ENCODE data around the gene FSTL4.
"Not testable (repeated sequence)": the region's sequence is repeated elsewhere in the genome, so short reads cannot be mapped to it uniquely, and the experiment has no call there.

FSTL4 gene

DNA sequence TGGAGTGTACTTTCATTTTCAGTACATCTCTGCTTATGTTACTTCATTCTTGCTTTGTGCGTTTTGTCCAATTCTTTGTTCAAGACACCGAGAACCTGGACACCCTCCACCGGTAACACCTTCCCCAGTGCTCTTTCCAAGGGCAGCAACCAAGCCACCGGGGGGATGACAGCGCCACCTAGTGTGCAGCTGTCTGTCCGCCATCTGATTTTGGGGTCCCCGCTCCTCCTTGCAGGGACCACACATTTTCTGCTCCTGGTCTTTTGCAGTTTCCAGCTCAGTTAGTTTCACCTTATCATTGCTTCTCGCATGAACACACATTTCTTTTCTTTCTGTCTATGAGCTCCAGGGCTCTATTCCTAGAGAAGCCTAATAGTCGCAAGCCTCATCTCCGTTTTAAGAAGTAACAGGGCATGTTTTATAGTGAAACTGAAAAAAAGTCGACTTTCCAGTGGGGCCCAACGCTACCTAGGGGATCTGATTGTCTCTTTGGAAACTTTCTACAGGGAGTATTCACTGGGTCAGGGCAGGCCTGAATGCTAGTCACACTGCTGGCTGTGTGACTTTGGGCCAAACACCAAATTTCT lies 152.1 kb downstream of the FSTL4 start:
- in situ Hi-C loops (cut with MboI; ENCODE audit: low sequenced_read_pairs), result no loop called here

DNA sequence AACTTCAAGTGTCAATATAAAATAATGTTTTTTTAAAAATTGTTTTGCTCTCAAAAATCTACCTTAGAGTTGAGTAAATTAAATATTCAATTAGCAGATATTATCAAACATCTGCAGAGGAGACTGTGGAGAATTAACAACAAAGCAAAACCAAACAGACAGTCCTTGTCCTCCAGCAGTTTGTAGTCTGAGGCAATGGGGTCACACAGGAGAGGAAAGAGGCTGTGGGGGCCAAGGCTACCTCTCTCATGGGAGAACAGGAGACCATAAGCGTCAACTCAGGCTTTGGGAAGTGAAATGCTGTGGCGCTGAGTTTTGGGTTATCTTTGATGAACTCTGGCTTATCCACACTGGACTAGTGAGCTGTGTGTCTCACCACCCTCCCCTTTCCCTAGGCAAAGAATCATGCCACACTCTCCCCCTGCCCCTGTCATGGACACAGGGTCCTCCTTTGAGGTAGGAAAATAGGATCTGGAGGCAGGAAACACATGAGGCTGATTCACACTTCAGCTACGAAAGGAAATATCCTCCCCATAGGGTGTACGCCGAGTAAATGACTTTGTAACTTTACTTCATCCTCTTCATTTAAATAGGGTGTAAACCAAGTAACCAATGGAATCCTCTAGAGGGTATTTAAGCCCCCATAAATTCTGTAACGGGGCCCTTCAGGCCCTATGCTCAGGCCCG lies 152.7 kb downstream of the FSTL4 start:
- in situ Hi-C loops (cut with MboI; ENCODE audit: low sequenced_read_pairs), result no loop called here

GRCh38 chr5:133458435-133458834 lies 153.9 kb downstream of the FSTL4 start:
- in situ Hi-C loops (cut with MboI; ENCODE audit: low sequenced_read_pairs), result no loop called here

DNA sequence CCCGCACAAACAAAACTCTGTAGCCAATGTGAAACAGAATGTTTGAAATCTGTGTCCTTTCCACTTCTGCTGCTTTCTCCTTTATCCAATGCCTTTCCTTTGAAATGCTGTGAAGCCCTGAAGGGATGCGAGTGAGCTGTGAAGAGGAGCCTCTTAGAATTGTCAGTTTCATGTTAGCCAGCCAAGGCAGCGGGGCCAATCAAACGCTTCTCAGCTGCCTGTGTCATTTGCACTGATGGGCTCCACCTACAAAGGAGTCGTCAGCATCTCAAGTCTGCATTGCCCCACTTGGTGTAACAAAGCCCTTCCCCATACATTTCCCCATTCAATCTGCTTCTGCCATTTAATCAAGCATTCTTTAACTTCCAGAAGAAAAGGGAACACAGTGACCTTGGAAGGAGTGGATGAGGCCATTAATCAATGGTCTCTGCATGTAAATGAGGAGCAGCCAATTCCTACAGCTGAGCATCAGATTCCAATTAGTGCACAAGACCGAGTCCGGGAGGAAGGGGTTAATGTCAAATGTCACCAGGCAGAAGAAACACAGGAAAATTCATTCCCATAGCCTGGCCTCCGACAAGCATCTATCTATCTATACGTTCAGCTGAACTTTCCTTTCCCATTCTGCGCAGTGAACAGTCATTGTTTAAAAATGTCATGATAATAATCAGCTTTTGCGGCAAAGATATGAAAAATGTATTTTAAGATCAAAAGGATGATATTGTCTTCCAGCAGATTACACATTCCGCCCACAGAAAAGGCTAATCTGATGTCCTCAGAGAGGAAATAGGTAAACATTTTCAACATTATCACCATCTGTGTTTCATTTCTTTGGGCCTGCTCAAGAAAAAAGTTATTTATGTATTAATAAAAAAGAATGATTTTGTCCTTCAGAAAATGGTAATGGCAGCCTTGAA lies 154.6 kb downstream of the FSTL4 start:
- in situ Hi-C loops (cut with MboI; ENCODE audit: low sequenced_read_pairs), result no loop called here

- in situ Hi-C loops (cut with MboI; ENCODE audit: low sequenced_read_pairs), result no loop called here
These were observed 155.4 kb downstream of the FSTL4 start for GRCh38 chr5:133456933-133457402.

DNA sequence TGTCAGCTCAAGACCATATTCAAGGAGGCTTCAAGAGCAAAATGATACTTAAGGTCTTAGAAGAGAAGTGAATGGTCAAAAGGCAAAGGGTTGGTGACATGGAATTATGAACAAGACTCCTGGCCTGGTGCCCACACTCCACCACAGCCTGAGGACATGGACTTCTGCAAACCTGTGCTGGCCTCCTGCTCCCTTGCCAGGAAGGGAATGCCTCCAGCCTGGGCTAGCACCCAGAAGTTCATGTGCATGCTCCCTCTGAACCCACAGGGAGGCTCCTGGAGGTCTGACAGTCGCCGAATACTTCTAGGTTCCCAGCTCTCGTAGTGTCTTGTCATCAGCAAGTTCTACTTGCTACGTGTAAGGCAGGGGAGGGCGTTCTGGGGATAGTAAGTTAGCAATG lies 156.7 kb downstream of the FSTL4 start:
- in situ Hi-C loops (cut with MboI; ENCODE audit: low sequenced_read_pairs), result no loop called here

GRCh38 chr5:133454442-133454841 lies 157.9 kb downstream of the FSTL4 start:
- in situ Hi-C loops (cut with MboI; ENCODE audit: low sequenced_read_pairs), result no loop called here

DNA sequence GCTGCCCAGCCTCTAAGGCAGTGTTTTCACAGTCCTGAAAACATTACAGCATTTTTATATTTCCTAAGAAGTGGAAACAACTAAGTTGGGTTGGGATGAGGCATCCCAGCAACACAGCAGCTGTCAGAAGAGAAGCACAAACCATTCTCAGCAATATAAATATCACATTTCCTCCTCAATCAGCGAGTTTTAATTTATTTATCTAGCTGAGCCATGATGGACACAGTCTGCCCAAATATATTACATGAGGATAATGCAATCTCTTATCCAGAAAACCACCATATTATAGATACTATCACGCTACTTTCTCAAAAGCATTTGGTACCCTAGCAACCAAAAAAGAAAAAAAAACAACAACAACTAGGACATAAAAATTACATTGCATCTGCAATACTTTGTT lies 158.5 kb downstream of the FSTL4 start:
- in situ Hi-C loops (cut with MboI; ENCODE audit: low sequenced_read_pairs), result no loop called here

DNA sequence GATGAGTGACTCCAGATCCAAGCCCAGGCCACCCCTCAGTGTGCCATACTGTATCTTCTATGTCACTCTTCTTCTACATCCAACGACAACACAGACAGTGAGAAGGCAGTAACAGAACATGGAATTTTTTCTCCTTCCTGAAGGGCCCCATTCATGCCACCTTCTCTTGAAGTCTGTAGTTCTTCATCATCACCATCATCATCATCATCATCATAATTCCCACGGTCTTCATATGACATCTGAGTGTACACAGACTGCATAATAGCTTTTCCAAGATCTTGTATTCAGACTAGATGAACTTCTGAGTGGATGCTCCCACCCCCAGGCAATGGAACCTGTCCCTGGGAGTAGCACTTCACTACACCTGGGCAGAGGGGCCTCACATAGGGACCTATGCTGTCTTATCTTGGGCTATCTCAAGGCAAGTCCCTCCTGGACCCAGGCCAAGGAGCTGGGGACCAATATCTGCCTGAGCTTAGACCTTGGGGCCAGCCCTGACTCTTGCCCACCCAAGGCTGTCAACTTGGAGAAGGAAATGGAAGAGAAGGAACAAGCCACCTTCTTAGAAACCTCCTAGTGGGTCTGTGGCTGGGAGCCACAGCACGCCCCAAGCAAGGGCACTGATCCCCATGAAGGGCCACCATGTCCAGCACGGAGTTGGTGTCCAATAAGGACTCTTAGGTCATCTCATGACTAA lies 159.1 kb downstream of the FSTL4 start:
- in situ Hi-C loops (cut with MboI; ENCODE audit: low sequenced_read_pairs), result no loop called here

DNA sequence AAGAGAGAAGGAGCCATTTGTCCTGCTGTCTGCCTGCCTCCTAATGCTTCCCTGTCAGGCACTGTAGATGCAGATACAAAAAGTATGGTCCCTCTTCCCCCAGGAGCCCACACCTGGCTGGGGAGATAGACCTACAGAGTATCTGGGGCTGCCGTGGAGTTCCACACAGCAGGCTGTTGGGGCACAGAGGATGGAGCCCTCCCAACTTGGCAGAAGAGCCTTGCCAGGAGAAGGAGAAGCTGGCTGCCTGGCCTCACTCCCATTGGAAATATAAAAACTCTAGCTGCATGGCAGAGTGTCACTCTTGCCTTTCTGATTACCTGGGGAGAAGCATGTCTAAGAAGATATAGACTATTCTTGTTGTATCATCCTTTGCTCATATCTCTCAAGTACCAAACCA lies 160.4 kb downstream of the FSTL4 start:
- in situ Hi-C loops (cut with MboI; ENCODE audit: low sequenced_read_pairs), result no loop called here

GRCh38 chr5:133450286-133450685 lies 162.1 kb downstream of the FSTL4 start:
- in situ Hi-C loops (cut with MboI; ENCODE audit: low sequenced_read_pairs), result no loop called here

DNA sequence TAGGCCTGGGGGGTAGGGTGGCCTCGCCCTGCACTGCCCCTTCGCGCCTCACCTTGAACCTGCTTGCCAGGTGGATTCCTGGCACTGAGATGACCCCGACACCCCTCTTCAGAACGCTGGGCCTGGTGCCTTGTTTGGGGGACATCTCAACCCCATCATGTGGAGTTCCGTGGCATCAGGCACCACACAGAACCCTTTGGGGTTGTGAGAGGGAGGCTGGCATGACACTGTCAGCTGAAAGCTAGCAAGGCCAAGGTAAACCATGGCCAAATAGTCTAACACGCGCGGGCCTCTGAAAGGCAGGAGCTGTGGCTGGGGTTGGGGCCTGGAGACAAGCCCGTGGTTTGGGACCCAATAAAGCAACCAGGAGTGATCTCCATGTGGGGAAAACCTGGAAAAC lies 163.2 kb downstream of the FSTL4 start:
- in situ Hi-C loops (cut with MboI; ENCODE audit: low sequenced_read_pairs), result no loop called here

- in situ Hi-C loops (cut with MboI; ENCODE audit: low sequenced_read_pairs), result no loop called here
These were observed 165.9 kb downstream of the FSTL4 start for GRCh38 chr5:133446440-133446839.

GRCh38 chr5:133445744-133446143 lies 166.6 kb downstream of the FSTL4 start:
- in situ Hi-C loops (cut with MboI; ENCODE audit: low sequenced_read_pairs), result no loop called here

GRCh38 chr5:133445204-133445603 lies 167.1 kb downstream of the FSTL4 start:
- in situ Hi-C loops (cut with MboI; ENCODE audit: low sequenced_read_pairs), result not testable (repeated sequence)

GRCh38 chr5:133444711-133445110 lies 167.6 kb downstream of the FSTL4 start:
- in situ Hi-C loops (cut with MboI; ENCODE audit: low sequenced_read_pairs), result no loop called here

DNA sequence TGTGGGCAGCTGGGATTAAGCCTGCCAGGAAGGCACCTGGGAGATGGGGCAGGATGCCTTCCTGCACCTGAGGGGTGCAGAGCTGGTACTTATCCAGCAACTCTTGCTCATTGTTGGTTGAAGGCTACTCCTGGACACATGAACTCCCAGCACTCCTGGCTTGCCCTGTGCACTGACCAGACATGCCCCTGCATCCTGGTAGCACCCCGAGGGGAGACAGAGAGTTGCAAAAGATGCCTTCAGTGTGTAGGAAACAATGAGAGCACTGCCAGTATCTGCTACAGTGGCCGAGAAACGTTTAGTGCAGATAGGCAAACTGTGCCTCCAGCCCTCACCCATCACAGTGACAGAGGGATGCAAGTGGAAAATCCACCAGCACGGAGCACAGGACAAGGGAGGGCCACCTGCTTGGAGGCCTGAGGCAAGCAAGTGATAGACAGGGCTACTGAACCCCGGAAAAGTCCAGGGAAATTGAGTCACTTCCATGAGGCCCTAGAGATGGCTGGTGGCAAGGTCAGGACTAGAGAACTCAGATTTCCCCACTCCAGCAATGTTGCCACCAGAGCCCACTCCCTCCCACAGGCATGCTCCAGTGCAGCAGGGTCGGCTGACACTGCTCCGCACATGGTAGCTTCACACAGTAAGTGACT lies 171.1 kb downstream of the FSTL4 start:
- in situ Hi-C loops (cut with MboI; ENCODE audit: low sequenced_read_pairs), result no loop called here

- in situ Hi-C loops (cut with MboI; ENCODE audit: low sequenced_read_pairs), result no loop called here
These were observed 171.8 kb downstream of the FSTL4 start for GRCh38 chr5:133440467-133441115.

DNA sequence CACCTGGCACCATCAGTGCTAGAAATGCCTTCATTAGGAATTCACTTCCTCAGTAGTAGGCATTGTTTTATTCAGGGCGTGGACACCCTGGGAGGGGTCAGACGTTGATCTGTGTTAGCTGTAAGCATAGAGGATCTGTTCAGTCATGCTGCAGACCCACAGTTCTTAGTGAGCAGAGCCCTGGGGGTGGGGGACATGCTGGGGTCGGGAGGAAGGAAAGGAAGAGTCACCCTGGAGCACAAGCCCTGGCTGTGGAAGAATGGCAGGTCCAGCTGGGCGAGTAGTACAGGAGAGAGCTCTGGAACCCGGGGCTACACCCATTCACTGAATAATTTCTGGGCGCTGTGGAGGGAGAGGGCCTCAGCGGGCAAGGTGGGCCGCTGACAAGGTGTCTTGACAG lies 172.5 kb downstream of the FSTL4 start:
- in situ Hi-C loops (cut with MboI; ENCODE audit: low sequenced_read_pairs), result no loop called here

- in situ Hi-C loops (cut with MboI; ENCODE audit: low sequenced_read_pairs), result no loop called here
These were observed 173.9 kb downstream of the FSTL4 start for GRCh38 chr5:133438487-133438886.

All from hTERT RPE-1 (cell line).